PC-3 (cell line): ENCODE measurements around the gene SNX9. TPM values are rescaled to one million over a fixed set of nuclear protein-coding genes. Genes with fewer than 3 reads are reported as not detected.

Source experiments
- ATAC-seq: fragments of 200-7000 bp; cut with Tn5 transposase; 2 replicates; pipeline ENCODE4 v1.9.1; 2020; ENCODE audit warnings: mild to moderate bottlenecking, moderate library complexity
- BruUV-seq: library from RNA; stranded (reverse); fragments of 400-500 nt; replicated peaks from 2 replicates; lab custom pipeline; 2021; lab: Mats Ljungman, UMichigan
- CTCF ChIA-PET: fragments of 300-600 bp; sonication (Branson Sonifier 250); formaldehyde crosslinking; loops from one replicate; lab custom pipeline; 2022; ENCODE audit warnings: antibody characterized with exemption; lab: Charles Lee
- POLR2A ChIA-PET: fragments of 300-600 bp; sonication (Branson Sonifier 250); formaldehyde crosslinking; loops from one replicate; lab custom pipeline; 2022; ENCODE audit warnings: antibody characterized with exemption; ENCODE audit not compliant: unreplicated experiment; lab: Charles Lee
- DNase-seq: peaks from one replicate; pipeline ENCODE4 v3.0.0-alpha.2; 2015
- H2AFZ ChIP-seq: fragments of 300-600 bp; sonication (generic); 2 replicates; pipeline ENCODE4 v1.6.0; 2016; ENCODE audit warnings: antibody characterized with exemption, low read length
- H3F3A ChIP-seq: fragments of 300-600 bp; sonication (generic); one replicate; pipeline ENCODE4 v1.6.0; 2017; ENCODE audit warnings: antibody characterized with exemption, low read length, control low read depth, mild to moderate bottlenecking; ENCODE audit not compliant: unreplicated experiment
- H3K27ac ChIP-seq: fragments of 300-600 bp; sonication (generic); 2 replicates; pipeline ENCODE4 v1.5.1; 2016; ENCODE audit warnings: mild to moderate bottlenecking, low read length
- H3K27me3 ChIP-seq: fragments of 300-600 bp; sonication (generic); 2 replicates; pipeline ENCODE4 v1.6.1; 2016; ENCODE audit warnings: low read length, mixed read lengths
- H3K36me3 ChIP-seq: fragments of 300-600 bp; sonication (generic); 2 replicates; pipeline ENCODE4 v1.6.1; 2016; ENCODE audit warnings: low read depth, mixed run types, low read length, mixed read lengths
- H3K4me1 ChIP-seq: fragments of 300-600 bp; sonication (generic); 2 replicates; pipeline ENCODE4 v1.5.1; 2016; ENCODE audit warnings: low read length; ENCODE audit not compliant: insufficient read depth
- H3K4me2 ChIP-seq: fragments of 300-600 bp; sonication (generic); 2 replicates; pipeline ENCODE4 v1.6.0; 2016; ENCODE audit warnings: low read length
- H3K4me3 ChIP-seq: fragments of 300-600 bp; sonication (generic); 2 replicates; pipeline ENCODE4 v1.5.1; 2016; ENCODE audit warnings: mild to moderate bottlenecking, low read length, mixed read lengths
- H3K79me2 ChIP-seq: fragments of 300-600 bp; sonication (generic); 2 replicates; pipeline ENCODE4 v1.6.1; 2017; ENCODE audit warnings: low read length, mixed read lengths
- H3K9ac ChIP-seq: fragments of 300-600 bp; sonication (generic); 2 replicates; pipeline ENCODE4 v1.6.0; 2016; ENCODE audit warnings: mild to moderate bottlenecking, low read length
- H3K9me2 ChIP-seq: fragments of 300-600 bp; sonication (generic); replicated peaks from 2 replicates; pipeline ENCODE4 v1.6.1; 2016; ENCODE audit warnings: mixed run types, low read length, mixed read lengths
- H3K9me3 ChIP-seq: fragments of 300-600 bp; sonication (generic); 2 replicates; pipeline ENCODE4 v1.6.1; 2016; ENCODE audit warnings: low read length, mixed read lengths
- H4K20me1 ChIP-seq: fragments of 300-600 bp; sonication (generic); 2 replicates; pipeline ENCODE4 v1.6.1; 2016; ENCODE audit warnings: low read length, mixed read lengths
- EZH2 ChIP-seq: fragments of 300-600 bp; sonication (generic); IDR thresholded peaks from one replicate; pipeline ENCODE4 v1.6.1; 2017; ENCODE audit warnings: antibody characterized with exemption, mild to moderate bottlenecking, low read length; ENCODE audit not compliant: unreplicated experiment
- EZH2phosphoT487 ChIP-seq: fragments of 300-600 bp; sonication (generic); IDR thresholded peaks from 2 replicates; pipeline ENCODE4 v1.6.1; 2018; ENCODE audit warnings: mild to moderate bottlenecking, antibody characterized with exemption, low read length, borderline replicate concordance
- intact Hi-C: fragments of 100-400 bp; cut with micrococcal nuclease; formaldehyde crosslinking; loops from 2 replicates; pipeline ENCODE4 v1.9.0; 2023
- total RNA-seq: library from RNA; depleted of rRNA; stranded (reverse); fragments of >200 nt; gene quantifications from 2 replicates; pipeline ENCODE4 v1.2.3, GENCODE V29; 2014
- TF ChIP-seq, protein P1 (sequence below): fragments of 300-600 bp; sonication (generic); conservative IDR thresholded peaks from 2 replicates; pipeline ENCODE4 v1.5.1; 2017; ENCODE audit warnings: antibody characterized with exemption, low read depth, mild to moderate bottlenecking, low read length

Gene SNX9
- total RNA-seq, 1 experiment from 2014 or later = 18.0 TPM

DNA sequence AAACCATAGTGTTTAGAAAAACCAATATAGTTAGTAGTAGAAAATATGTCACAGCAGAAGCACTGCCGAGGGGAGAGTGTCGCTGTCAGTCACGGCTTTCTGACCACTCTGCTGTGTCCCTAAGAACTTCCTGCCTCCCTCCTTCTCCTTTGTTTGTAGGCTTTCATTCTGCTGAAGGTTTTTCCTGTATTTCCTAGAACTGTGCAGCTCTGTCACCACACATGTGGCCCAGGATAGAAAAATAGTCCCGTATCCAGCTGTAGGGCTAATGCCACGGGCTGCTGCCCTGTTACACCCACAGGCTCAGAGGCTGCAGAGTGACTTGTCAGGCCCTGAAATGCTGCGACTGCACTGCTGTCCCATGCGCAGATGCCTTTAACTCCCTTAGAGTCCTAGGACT, 106.0 kb downstream of the SNX9 start:
- Histone ChIP-seq H3K9me2 (no peaks in the 10 kb centered on the region), H3K4me3 (no peak overlapping the region), H3K36me3 (peaks cover 13% of the 10 kb centered on the region; the same call in 1 of the 2 replicates), H3K4me1 (no peaks in the 10 kb centered on the region), H3K9ac (no peak overlapping the region), H3K4me2 (no peak overlapping the region), H3K27ac (no peak overlapping the region), H3K79me2 (no peaks in the 10 kb centered on the region), H2AFZ (no peak overlapping the region), H3F3A (no peaks in the 10 kb centered on the region), H3K27me3 (no peaks in the 10 kb centered on the region), H4K20me1 (no peaks in the 10 kb centered on the region), H3K9me3 (no peaks in the 10 kb centered on the region)
- ChIA-PET CTCF (no interaction called here), POLR2A (no interaction called here)
- DNase-seq (no peak), ATAC-seq (no peak)
- TF ChIP-seq, protein P1, sequence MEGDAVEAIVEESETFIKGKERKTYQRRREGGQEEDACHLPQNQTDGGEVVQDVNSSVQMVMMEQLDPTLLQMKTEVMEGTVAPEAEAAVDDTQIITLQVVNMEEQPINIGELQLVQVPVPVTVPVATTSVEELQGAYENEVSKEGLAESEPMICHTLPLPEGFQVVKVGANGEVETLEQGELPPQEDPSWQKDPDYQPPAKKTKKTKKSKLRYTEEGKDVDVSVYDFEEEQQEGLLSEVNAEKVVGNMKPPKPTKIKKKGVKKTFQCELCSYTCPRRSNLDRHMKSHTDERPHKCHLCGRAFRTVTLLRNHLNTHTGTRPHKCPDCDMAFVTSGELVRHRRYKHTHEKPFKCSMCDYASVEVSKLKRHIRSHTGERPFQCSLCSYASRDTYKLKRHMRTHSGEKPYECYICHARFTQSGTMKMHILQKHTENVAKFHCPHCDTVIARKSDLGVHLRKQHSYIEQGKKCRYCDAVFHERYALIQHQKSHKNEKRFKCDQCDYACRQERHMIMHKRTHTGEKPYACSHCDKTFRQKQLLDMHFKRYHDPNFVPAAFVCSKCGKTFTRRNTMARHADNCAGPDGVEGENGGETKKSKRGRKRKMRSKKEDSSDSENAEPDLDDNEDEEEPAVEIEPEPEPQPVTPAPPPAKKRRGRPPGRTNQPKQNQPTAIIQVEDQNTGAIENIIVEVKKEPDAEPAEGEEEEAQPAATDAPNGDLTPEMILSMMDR = no peak
- TF ChIP-seq EZH2 (no peak), EZH2phosphoT487 (no peak)
- intact Hi-C loops = no loop called here
- no TSS peak for BruUV-seq

DNA sequence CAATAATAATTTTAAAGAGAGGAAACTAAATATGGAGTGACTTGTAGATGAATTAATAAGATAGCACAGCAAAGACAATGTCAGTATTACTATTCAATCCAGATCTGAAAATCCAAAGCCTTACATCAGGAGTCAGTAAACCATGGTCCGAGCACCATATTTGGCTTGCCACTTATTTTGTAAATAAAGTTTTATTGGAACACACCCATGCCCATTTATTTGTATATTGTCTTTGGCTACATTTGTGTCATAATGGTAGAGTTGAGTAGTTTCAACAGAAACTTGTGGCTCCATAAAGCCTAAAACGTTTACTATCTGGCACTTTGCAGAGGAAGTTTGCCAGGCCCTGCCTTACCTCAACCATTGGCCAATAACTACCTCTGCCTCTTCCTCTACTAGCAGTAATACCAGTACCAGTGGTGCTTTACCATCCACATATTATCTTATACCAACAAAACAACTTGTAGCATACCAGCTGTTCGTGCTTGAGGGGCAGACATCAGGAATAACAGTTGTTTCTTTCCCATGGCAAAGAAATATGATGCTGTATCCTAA, 106.8 kb downstream of the SNX9 start:
- H3F3A ChIP-seq = no peaks in the 10 kb centered on the region
- no peaks in the 10 kb centered on the region for H3K79me2 ChIP-seq
- H3K4me2 ChIP-seq = no peak overlapping the region
- no peak overlapping the region for H2AFZ ChIP-seq
- H3K4me1 ChIP-seq = no peaks in the 10 kb centered on the region
- no peak overlapping the region for H3K9ac ChIP-seq
- TF ChIP-seq, protein P1 = no peak
- TF ChIP-seq EZH2 (no peak), EZH2phosphoT487 (no peak)
- BruUV-seq = no TSS peak
- H3K27me3 ChIP-seq = no peaks in the 10 kb centered on the region
- H3K36me3 ChIP-seq = peaks cover 13% of the 10 kb centered on the region; the same call in 1 of the 2 replicates
- no peak for DNase-seq
- H4K20me1 ChIP-seq = no peaks in the 10 kb centered on the region
- intact Hi-C loops = no loop called here
- ChIA-PET CTCF (no interaction called here), POLR2A (interaction anchor here (0.6 kb wide), 1 partner anchor 36 kb away, joined by 6 read pairs; no protein-coding TSS in a partner anchor)
- no peaks in the 10 kb centered on the region for H3K9me3 ChIP-seq
- H3K9me2 ChIP-seq = no peaks in the 10 kb centered on the region
- no peak overlapping the region for H3K4me3 ChIP-seq
- H3K27ac ChIP-seq = no peak overlapping the region
- no peak for ATAC-seq

GRCh38 chr6:157935786-157936185, 112.7 kb downstream of the SNX9 start:
- TF ChIP-seq EZH2 (no peak), EZH2phosphoT487 (no peak)
- TF ChIP-seq, protein P1 = no peak
- no peaks in the 10 kb centered on the region for H3K9me2 ChIP-seq
- H3K79me2 ChIP-seq = no peaks in the 10 kb centered on the region
- BruUV-seq = no TSS peak
- ATAC-seq (no peak), DNase-seq (no peak)
- no peaks in the 10 kb centered on the region for H3F3A ChIP-seq
- no peak overlapping the region for H3K4me3 ChIP-seq
- H3K9me3 ChIP-seq = no peaks in the 10 kb centered on the region
- ChIA-PET POLR2A (no interaction called here), CTCF (no interaction called here)
- intact Hi-C loops = no loop called here
- H4K20me1 ChIP-seq = no peaks in the 10 kb centered on the region
- no peak overlapping the region for H3K4me2 ChIP-seq
- no peak overlapping the region for H3K27ac ChIP-seq
- no peaks in the 10 kb centered on the region for H3K4me1 ChIP-seq
- no peak overlapping the region for H2AFZ ChIP-seq
- no peak overlapping the region for H3K9ac ChIP-seq
- H3K27me3 ChIP-seq = no peaks in the 10 kb centered on the region
- H3K36me3 ChIP-seq = peaks cover 13% of the 10 kb centered on the region
